ENCODE results near the gene L3MBTL3.
"Not testable (repeated sequence)": the region's sequence is repeated elsewhere in the genome, so short reads cannot be mapped to it uniquely, and the experiment has no call there.

Gene L3MBTL3

GRCh38 chr6:130147111-130147510 is 128.7 kb downstream of the L3MBTL3 start:
- DNase-seq = no peak

- no peak for DNase-seq
These were observed 129.8 kb downstream of the L3MBTL3 start for GRCh38 chr6:130148181-130148580.

GRCh38 chr6:130149016-130149415 is 130.6 kb downstream of the L3MBTL3 start:
- not testable (repeated sequence) for DNase-seq

DNA sequence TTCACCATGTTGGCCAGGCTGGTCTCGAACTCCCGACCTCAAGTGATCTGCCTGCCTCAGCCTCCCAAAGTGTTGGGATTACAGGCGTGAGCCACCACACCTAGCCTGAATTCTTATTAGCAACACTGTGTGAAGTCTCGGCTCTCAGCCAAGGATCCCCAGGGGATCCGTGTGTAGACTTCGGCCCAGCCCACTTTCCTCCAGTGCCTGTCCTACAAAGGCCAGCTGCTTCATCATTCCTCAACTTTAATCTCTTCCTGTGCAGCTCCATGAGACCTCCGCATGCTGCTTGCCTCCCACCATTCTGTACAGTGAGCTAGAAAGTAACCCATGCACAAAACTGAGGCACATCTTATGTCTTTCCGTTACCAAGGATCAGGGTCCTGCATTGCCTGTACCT is 132.5 kb downstream of the L3MBTL3 start:
- no peak for DNase-seq

- DNase-seq = no peak
These were observed 134.6 kb downstream of the L3MBTL3 start for GRCh38 chr6:130152908-130153510.

- no peak for DNase-seq
These were observed 138.5 kb downstream of the L3MBTL3 start for GRCh38 chr6:130156908-130157307.

DNA sequence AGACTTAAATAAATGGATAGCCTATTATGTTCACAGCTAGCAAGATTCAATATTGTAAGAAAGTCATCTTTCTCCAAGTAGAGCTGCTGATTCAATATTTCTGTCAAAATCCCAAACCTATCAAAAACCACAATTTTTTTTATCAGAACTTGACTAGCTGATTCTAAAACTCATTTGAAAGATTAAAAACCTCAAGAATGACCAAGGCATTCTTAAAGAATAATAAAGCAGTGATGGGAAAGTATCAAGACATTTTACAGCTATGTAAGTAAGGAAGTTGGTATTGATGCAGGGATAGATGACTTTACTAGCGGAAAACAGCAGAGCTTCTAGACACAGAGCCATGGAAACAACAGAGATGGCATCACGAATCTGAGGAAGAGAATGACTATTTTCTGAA is 139.7 kb downstream of the L3MBTL3 start:
- no peak for DNase-seq

DNA sequence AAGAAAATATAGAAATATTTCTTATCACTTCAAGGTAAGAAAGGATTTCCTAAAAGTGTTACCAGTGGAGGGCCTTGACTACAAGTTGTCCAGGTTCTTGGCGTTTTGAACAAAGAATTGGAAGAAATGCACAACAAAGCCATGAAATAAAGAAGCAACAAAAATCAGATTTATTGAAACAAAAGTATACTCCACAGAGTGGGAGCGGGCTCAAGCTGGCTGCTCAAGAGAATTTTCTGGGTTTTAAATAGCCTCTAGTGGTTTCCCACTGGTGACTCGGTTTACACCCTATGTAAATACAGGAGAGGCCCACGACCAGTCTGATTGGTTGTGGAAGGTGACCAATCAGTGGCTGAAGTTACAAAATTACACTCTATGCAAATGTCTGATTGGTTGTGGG is 140.2 kb downstream of the L3MBTL3 start:
- no peak for DNase-seq

DNA sequence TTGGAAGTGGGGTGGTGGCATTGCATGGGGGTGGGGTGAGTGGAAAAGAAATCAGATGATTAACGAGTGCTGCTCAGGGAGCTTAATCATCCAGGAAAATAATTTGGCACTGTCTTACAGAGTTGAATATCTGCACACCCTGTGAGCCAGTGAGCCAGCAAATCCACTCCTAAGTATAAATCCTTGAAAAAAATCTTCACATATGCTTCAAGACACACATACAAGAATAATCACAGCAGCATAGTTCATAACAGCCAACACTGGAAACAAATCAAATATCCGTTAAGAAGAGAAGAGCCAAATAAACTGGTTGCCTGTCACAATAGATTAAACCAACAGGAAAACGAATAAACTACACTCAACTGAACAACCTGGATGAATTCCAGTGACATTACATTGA is 141.6 kb downstream of the L3MBTL3 start:
- no peak for DNase-seq

GRCh38 chr6:130161683-130162404 is 143.5 kb downstream of the L3MBTL3 start:
- DNase-seq = no peak

DNA sequence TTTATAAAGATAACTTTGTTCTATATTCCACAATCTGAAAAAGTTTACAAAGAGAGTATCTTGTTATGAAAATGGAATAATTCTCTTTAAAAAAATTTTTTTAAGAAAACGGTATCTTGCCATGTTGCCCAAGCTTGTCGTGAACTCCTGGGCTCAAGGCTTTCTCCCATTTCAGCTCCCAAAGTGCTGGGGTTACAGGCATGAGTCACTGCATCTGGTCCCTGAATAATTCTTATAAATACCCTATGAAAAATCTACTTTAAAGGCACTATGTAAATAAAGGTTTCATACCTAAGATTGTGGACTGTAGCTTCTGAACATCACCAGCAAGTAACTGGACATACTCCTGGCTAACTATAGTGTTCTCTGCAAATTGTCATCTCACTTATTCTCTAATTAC is 144.0 kb downstream of the L3MBTL3 start:
- DNase-seq = no peak

DNA sequence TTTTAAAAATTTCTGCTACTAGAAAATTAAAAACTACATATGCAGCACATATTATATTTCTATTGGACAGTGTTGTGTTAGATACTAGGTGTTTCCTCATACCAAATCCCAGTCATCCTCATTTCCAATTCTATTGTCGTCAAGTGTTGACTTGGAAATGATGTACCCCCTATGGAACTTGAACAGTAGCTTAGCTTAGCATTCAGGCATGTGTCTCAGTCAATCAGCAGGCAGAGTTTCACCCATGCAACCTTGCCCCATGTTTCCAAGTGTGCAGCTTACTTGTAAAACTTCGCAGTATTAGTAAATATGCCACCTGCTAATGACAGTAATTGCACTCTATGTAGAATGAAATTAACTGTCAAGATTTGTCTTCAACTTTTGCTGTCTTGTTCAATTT is 144.9 kb downstream of the L3MBTL3 start:
- no peak for DNase-seq

DNA sequence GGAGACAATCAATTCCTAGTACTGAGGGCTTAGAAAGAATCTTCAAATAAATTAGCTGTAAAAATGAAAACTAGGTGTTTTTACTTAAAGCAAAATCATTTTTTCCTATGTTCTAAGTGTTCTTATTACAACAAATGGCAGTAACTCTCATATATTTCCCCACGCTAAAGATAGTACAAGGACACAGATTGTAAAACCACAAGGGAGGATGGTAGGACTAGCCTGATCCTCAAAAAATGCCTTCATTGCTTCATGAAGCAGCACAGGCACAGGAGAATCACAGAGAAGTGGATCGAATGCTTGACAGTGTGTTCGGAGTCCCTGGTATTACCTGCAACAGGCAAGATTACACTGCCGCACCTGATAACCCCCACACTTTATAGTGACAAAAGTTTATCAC is 145.9 kb downstream of the L3MBTL3 start:
- no peak for DNase-seq

DNA sequence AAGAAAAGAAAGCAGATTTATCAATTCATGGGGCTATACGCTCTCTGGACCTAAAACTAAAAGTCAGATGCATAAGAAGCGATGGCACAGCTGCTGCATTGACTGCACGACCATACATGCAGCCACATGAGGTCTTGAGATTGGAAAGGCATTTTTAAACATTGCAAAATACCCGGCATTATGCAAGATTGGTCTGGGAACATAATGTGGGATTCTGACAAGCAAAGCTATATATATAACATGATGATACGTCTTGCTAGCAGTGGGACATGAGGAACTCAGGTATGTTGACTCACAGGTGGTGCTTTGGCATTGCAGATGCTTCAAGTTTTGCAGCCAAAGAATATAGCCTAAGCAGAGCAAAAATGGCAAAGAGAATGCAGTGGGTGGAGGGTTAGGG is 149.3 kb downstream of the L3MBTL3 start:
- DNase-seq = no peak

GRCh38 chr6:130170160-130170559 is 151.8 kb downstream of the L3MBTL3 start:
- not testable (repeated sequence) for DNase-seq

GRCh38 chr6:130173377-130174004 is 155.1 kb downstream of the L3MBTL3 start:
- not testable (repeated sequence) for DNase-seq

- no peak for DNase-seq
These were observed 158.0 kb downstream of the L3MBTL3 start for GRCh38 chr6:130176378-130176777.

DNA sequence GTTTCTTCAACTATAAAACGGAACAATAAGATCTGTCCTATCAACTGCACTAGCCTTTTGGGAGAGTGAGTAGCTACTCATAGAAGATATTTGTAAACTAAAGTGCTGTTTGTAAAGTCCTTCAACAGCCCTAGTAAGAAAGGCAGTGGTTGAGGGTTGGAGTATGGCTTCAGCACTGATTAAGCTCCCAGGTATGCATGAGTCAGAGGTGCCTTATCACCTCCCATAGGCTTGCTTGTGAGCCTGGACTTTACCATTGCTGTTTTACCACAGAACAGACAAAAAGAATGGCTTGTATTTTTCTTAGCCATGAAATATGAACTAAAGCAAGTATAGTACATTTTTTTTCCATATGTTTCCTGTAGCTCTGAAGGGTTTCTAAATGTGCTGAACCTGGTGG is 160.3 kb downstream of the L3MBTL3 start:
- DNase-seq = peak; percentile 35

DNA sequence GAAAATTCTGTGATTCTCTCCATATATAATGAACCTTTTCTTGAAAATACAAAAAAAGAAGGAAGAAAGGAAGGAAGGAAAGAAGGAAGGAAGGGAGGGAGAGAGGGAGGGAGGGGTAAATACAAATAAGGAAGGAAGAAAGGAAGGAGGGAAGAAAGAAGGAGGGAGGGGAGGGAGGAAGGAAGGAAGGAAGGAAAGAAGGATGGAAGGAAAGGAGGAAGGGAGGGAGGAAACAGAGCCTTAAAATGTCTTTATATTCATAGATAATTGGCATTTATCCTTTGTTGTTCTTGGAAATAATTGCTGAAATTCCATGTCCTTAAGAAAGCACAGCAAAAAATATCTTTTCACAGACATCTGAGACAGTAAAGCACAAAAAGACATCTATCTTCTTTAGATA is 164.1 kb downstream of the L3MBTL3 start:
- no peak for DNase-seq

- DNase-seq = no peak
These were observed 165.2 kb downstream of the L3MBTL3 start for GRCh38 chr6:130183271-130184222.

GRCh38 chr6:130185658-130186057 is 167.3 kb downstream of the L3MBTL3 start:
- no peak for DNase-seq

DNA sequence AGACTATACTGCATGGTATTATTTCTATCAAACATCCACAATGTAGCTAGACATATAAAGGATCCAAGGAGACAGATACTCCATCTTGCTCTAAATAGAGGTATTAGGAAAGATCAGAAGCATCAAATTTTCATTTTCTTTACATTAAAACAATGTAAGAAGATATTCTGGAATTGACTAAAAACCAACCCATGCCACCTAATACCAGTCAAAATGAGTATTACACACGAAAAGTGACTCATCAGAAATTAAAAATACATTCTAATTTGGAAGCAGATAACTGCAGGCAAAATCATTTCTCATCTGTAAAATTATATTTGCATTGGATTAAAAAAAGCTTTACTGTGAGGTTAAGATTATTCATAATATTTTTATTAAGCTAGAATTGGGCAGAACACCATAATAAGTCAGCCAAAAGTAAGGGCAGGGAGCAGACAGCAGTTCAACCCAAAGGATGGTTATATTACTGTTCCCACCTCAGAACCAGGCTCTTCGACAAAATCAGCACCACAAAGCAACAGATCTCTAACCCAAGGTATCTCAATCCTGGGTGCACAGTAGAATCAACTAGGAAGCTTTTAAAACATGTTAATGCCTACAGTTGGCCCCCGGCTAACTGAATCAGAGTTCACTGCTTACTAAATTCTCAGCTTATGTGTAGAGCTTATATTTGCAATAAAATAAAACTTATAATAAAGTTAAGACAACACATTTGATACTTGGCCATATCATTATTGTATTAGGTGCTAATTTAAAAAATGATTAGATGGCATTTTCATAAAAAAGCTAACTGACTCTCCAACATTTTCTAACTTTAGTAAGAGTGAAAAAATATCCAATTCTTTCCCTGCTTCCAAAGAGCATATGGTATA is 169.2 kb downstream of the L3MBTL3 start:
- DNase-seq = no peak
